ENCODE data around the gene SPEM2.

GRCh38 chr17:7396147-7396546 lies 29.3 kb upstream of the SPEM2 start:
- TF ChIP-seq CTCF (conservative IDR thresholded peaks at IDR 0.05; ENCODE audit: low read depth, low read length) (no peak), BHLHE40 (IDR thresholded peaks at IDR 0.05; ENCODE audit: low read depth, low read length) (no peak), POLR2A (IDR thresholded peaks at IDR 0.05; ENCODE audit: low read depth, low read length) (no peak), RCOR1 (IDR thresholded peaks at IDR 0.05; ENCODE audit: insufficient replicate concordance, low read length) (no peak), RAD21 (IDR thresholded peaks at IDR 0.05; ENCODE audit: low read length) (no peak), MAFK (IDR thresholded peaks at IDR 0.05; ENCODE audit: low read depth, low read length) (no peak), CEBPB (IDR thresholded peaks at IDR 0.05; ENCODE audit: low read depth, low read length) (no peak), SMC3 (IDR thresholded peaks at IDR 0.05; ENCODE audit: low read depth, low read length) (no peak), MXI1 (IDR thresholded peaks at IDR 0.05; ENCODE audit: borderline replicate concordance, low read depth, low read length) (no peak), FOS (IDR thresholded peaks at IDR 0.05; ENCODE audit: low read depth, low read length) (no peak), CHD1 (IDR thresholded peaks at IDR 0.05; ENCODE audit: low read depth, low read length) (no peak)
- TF ChIP-seq, protein P1, sequence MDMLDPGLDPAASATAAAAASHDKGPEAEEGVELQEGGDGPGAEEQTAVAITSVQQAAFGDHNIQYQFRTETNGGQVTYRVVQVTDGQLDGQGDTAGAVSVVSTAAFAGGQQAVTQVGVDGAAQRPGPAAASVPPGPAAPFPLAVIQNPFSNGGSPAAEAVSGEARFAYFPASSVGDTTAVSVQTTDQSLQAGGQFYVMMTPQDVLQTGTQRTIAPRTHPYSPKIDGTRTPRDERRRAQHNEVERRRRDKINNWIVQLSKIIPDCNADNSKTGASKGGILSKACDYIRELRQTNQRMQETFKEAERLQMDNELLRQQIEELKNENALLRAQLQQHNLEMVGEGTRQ (IDR thresholded peaks at IDR 0.05; ENCODE audit: low read depth, low read length): no peak
